ENCODE data around the gene ADD2. TPM values are rescaled to one million over a fixed set of nuclear protein-coding genes. Genes with fewer than 3 reads are reported as not detected.

The ADD2 gene
- total RNA-seq, 1 experiment from 2014 or later = 3.5 TPM

GRCh38 chr2:70707706-70708105, 60.3 kb downstream of the ADD2 start:
- H3K79me2 ChIP-seq (ENCODE audit: low read depth) = no peaks in the 10 kb centered on the region
- no peak overlapping the region for H3K4me3 ChIP-seq
- H3K27me3 ChIP-seq (ENCODE audit: insufficient read depth, low read depth) = peaks cover 9% of the 10 kb centered on the region; the same call in 1 of the 2 replicates
- H3F3A ChIP-seq (ENCODE audit: insufficient read depth, low read depth) = no peaks in the 10 kb centered on the region
- no peaks in the 10 kb centered on the region for H3K9me2 ChIP-seq (ENCODE audit: insufficient read depth)
- H2AFZ ChIP-seq = no peak overlapping the region
- H3K36me3 ChIP-seq (ENCODE audit: low read depth) = no peaks in the 10 kb centered on the region
- no peaks in the 10 kb centered on the region for H3K4me1 ChIP-seq (replicated peaks; ENCODE audit: insufficient read depth)
- no peak overlapping the region for H3K4me2 ChIP-seq
- ChIA-PET CTCF (no interaction called here), POLR2A (ENCODE audit: unreplicated experiment) (no interaction called here)
- no peak for DNase-seq
- no peaks in the 10 kb centered on the region for H4K20me1 ChIP-seq (ENCODE audit: insufficient read depth)
- BruUV-seq (replicated peaks) = no TSS peak
- intact Hi-C loops (cut with micrococcal nuclease; ENCODE audit: unreplicated experiment) = no loop called here
- no peak for TF ChIP-seq CTCF (conservative IDR thresholded peaks at IDR 0.05)
- TF ChIP-seq EZH2 (IDR thresholded peaks at IDR 0.05; ENCODE audit: low read depth) = no peak
- no peak overlapping the region for H3K27ac ChIP-seq
- H3K9me3 ChIP-seq (ENCODE audit: insufficient read depth, low read depth) = no peaks in the 10 kb centered on the region; the same call in 1 of the 2 replicates

- no peak overlapping the region for H3K4me3 ChIP-seq
- intact Hi-C loops (cut with micrococcal nuclease; ENCODE audit: unreplicated experiment) = no loop called here
Measured at GRCh38 chr2:70706026-70706795, 61.8 kb downstream of the ADD2 start.

GRCh38 chr2:70705160-70705850, 62.7 kb downstream of the ADD2 start:
- intact Hi-C loops (cut with micrococcal nuclease; ENCODE audit: unreplicated experiment) = no loop called here
- TF ChIP-seq EZH2 (IDR thresholded peaks at IDR 0.05; ENCODE audit: low read depth) (no peak), CTCF (conservative IDR thresholded peaks at IDR 0.05) (no peak)
- no peak overlapping the region for H3K4me2 ChIP-seq
- no peak overlapping the region for H3K27ac ChIP-seq
- peaks cover 9% of the 10 kb centered on the region; the same call in 1 of the 2 replicates for H3K27me3 ChIP-seq (ENCODE audit: insufficient read depth, low read depth)
- CTCF ChIA-PET = no interaction called here
- H4K20me1 ChIP-seq (ENCODE audit: insufficient read depth) = no peaks in the 10 kb centered on the region
- H3K36me3 ChIP-seq (ENCODE audit: low read depth) = no peaks in the 10 kb centered on the region
- no peaks in the 10 kb centered on the region for H3F3A ChIP-seq (ENCODE audit: insufficient read depth, low read depth)
- no peak overlapping the region for H2AFZ ChIP-seq
- DNase-seq = no peak
- no peaks in the 10 kb centered on the region; the same call in 1 of the 2 replicates for H3K9me3 ChIP-seq (ENCODE audit: insufficient read depth, low read depth)
- POLR2A ChIA-PET (ENCODE audit: unreplicated experiment) = no interaction called here
- H3K79me2 ChIP-seq (ENCODE audit: low read depth) = no peaks in the 10 kb centered on the region
- BruUV-seq (replicated peaks) = no TSS peak
- no peaks in the 10 kb centered on the region for H3K9me2 ChIP-seq (ENCODE audit: insufficient read depth)
- H3K4me1 ChIP-seq (replicated peaks; ENCODE audit: insufficient read depth) = no peaks in the 10 kb centered on the region
- H3K4me3 ChIP-seq = no peak overlapping the region

More at GRCh38 chr2:70706026-70706795, 61.8 kb downstream of the ADD2 start:
- no peak overlapping the region for H3K27ac ChIP-seq
- no peaks in the 10 kb centered on the region for H3F3A ChIP-seq (ENCODE audit: insufficient read depth, low read depth)
- H3K79me2 ChIP-seq (ENCODE audit: low read depth) = no peaks in the 10 kb centered on the region
- no peak for DNase-seq
- H3K36me3 ChIP-seq (ENCODE audit: low read depth) = no peaks in the 10 kb centered on the region
- no peak overlapping the region for H2AFZ ChIP-seq
- ChIA-PET CTCF (no interaction called here), POLR2A (ENCODE audit: unreplicated experiment) (no interaction called here)
- H3K4me2 ChIP-seq = no peak overlapping the region
- peaks cover 9% of the 10 kb centered on the region; the same call in 1 of the 2 replicates for H3K27me3 ChIP-seq (ENCODE audit: insufficient read depth, low read depth)
- H3K9me2 ChIP-seq (ENCODE audit: insufficient read depth) = no peaks in the 10 kb centered on the region
- H3K4me1 ChIP-seq (replicated peaks; ENCODE audit: insufficient read depth) = no peaks in the 10 kb centered on the region
- BruUV-seq (replicated peaks) = no TSS peak
- H4K20me1 ChIP-seq (ENCODE audit: insufficient read depth) = no peaks in the 10 kb centered on the region
- TF ChIP-seq CTCF (conservative IDR thresholded peaks at IDR 0.05) (no peak), EZH2 (IDR thresholded peaks at IDR 0.05; ENCODE audit: low read depth) (no peak)
- no peaks in the 10 kb centered on the region; the same call in 1 of the 2 replicates for H3K9me3 ChIP-seq (ENCODE audit: insufficient read depth, low read depth)

Data from PC-9 (cell line).